GM12892 (cell line): Measurements from ENCODE around the gene ENTPD2.

ENCODE experiments used
- DNase-seq: peaks from one replicate; pipeline ENCODE4 v3.0.0; 2011; ENCODE audit not compliant: insufficient read length
- FAIRE-seq: peaks from 2 replicates; lab custom pipeline; 2011; peaks lifted over from hg19 to GRCh38; lab: Jason Lieb, UNC
- POLR2A ChIP-seq: IDR thresholded peaks from 2 replicates; pipeline ENCODE4 v1.6.1; 2011; ENCODE audit warnings: low read depth, low read length, control low read depth
- POLR2AphosphoS5 ChIP-seq: IDR thresholded peaks from 2 replicates; pipeline ENCODE4 v1.6.1; 2011; ENCODE audit warnings: low read depth, low read length, control low read depth
- TAF1 ChIP-seq: IDR thresholded peaks from 2 replicates; pipeline ENCODE4 v1.6.1; 2011; ENCODE audit warnings: low read depth, mild to moderate bottlenecking, control low read depth, low read length, borderline replicate concordance

ENTPD2 gene

GRCh38 chr9:137002646-137003041 is 51.2 kb downstream of the ENTPD2 start:
- DNase-seq = no peak
- TF ChIP-seq TAF1 (no peak), POLR2AphosphoS5 (no peak), POLR2A (no peak)
- no peak for FAIRE-seq

- DNase-seq (no peak), FAIRE-seq (no peak)
- TF ChIP-seq TAF1 (no peak), POLR2A (no peak), POLR2AphosphoS5 (no peak)
Measured at GRCh38 chr9:137001857-137002645, 51.8 kb downstream of the ENTPD2 start.

- TF ChIP-seq POLR2AphosphoS5 (no peak), TAF1 (no peak), POLR2A (no peak)
- DNase-seq = peak; percentile 69
- peak; percentile 93 for FAIRE-seq
Measured at GRCh38 chr9:137000177-137000930, 53.5 kb downstream of the ENTPD2 start.
